H4 (cell line): ENCODE measurements around the gene DMD. TPM values are rescaled to one million over a fixed set of nuclear protein-coding genes. Genes with fewer than 3 reads are reported as not detected.

Experiments used
- DNase-seq: peaks from one replicate; pipeline ENCODE4 v3.0.0-alpha.2; 2015; ENCODE audit warnings: low spot score
- total RNA-seq: library from RNA; depleted of rRNA; stranded (reverse); fragments of >200 nt; shearing (Covaris generic); gene quantifications from 2 replicates; pipeline ENCODE4 v1.2.3, GENCODE V29; 2014

DMD gene
- total RNA-seq, 1 experiment from 2014 or later, result 13.3 TPM

GRCh38 chrX:32276153-32276552, 935.2 kb downstream of the DMD start:
- DNase-seq, result no peak

- DNase-seq, result no peak
Measured at GRCh38 chrX:32269866-32270265, 941.5 kb downstream of the DMD start.

- no peak for DNase-seq
Measured at GRCh38 chrX:32268207-32268606, 943.1 kb downstream of the DMD start.

GRCh38 chrX:32267796-32268195, 943.6 kb downstream of the DMD start:
- no peak for DNase-seq

- peak; percentile 34 for DNase-seq
Measured at GRCh38 chrX:32246675-32247074, 964.7 kb downstream of the DMD start.

- no peak for DNase-seq
Measured at GRCh38 chrX:32195611-32196010, 1015.7 kb downstream of the DMD start.

- DNase-seq, result no peak
Measured at GRCh38 chrX:32191316-32191715, 1020.0 kb downstream of the DMD start.

GRCh38 chrX:32185160-32185559, 1026.2 kb downstream of the DMD start:
- DNase-seq, result no peak

GRCh38 chrX:32183066-32183465, 1028.3 kb downstream of the DMD start:
- DNase-seq, result no peak

- no peak for DNase-seq
Measured at GRCh38 chrX:32176510-32176909, 1034.8 kb downstream of the DMD start.

- no peak for DNase-seq
Measured at GRCh38 chrX:32170481-32170880, 1040.9 kb downstream of the DMD start.

- no peak for DNase-seq
Measured at GRCh38 chrX:32155044-32155638, 1056.2 kb downstream of the DMD start.

- DNase-seq, result no peak
Measured at GRCh38 chrX:32153585-32153984, 1057.8 kb downstream of the DMD start.

GRCh38 chrX:32150141-32150540, 1061.2 kb downstream of the DMD start:
- DNase-seq, result no peak

GRCh38 chrX:32141841-32142240, 1069.5 kb downstream of the DMD start:
- DNase-seq, result no peak

GRCh38 chrX:32139476-32139875, 1071.9 kb downstream of the DMD start:
- no peak for DNase-seq

GRCh38 chrX:32137525-32137924, 1073.8 kb downstream of the DMD start:
- no peak for DNase-seq

GRCh38 chrX:32126997-32127396, 1084.4 kb downstream of the DMD start:
- DNase-seq, result no peak

GRCh38 chrX:32118832-32119231, 1092.5 kb downstream of the DMD start:
- DNase-seq, result no peak

GRCh38 chrX:32116047-32116446, 1095.3 kb downstream of the DMD start:
- DNase-seq, result peak; percentile 5

GRCh38 chrX:32087663-32088062, 1123.7 kb downstream of the DMD start:
- DNase-seq, result no peak

GRCh38 chrX:32084757-32085156, 1126.6 kb downstream of the DMD start:
- DNase-seq, result no peak

GRCh38 chrX:32048285-32048684, 1163.1 kb downstream of the DMD start:
- no peak for DNase-seq

- DNase-seq, result no peak
Measured at GRCh38 chrX:32045149-32045548, 1166.2 kb downstream of the DMD start.
